H54 (cell line): Measurements from ENCODE around the gene ZNF124.
A peak's percentile ranks its signal among the peaks of the same experiment; 100 is the strongest.
"Not testable (repeated sequence)": the region's sequence is repeated elsewhere in the genome, so short reads cannot be mapped to it uniquely, and the experiment has no call there.

ENCODE experiments used
- DNase-seq: peaks from one replicate; pipeline ENCODE4 v3.0.0; 2011; ENCODE audit warnings: low spot score, mixed read lengths; ENCODE audit not compliant: insufficient read length
- FAIRE-seq: peaks from 3 replicates; lab custom pipeline; 2011; peaks lifted over from hg19 to GRCh38; lab: Jason Lieb, UNC
- POLR2A ChIP-seq: IDR thresholded peaks from 2 replicates; pipeline ENCODE4 v1.6.1; 2011; ENCODE audit warnings: low read depth, mild to moderate bottlenecking, low read length

The ZNF124 gene

DNA sequence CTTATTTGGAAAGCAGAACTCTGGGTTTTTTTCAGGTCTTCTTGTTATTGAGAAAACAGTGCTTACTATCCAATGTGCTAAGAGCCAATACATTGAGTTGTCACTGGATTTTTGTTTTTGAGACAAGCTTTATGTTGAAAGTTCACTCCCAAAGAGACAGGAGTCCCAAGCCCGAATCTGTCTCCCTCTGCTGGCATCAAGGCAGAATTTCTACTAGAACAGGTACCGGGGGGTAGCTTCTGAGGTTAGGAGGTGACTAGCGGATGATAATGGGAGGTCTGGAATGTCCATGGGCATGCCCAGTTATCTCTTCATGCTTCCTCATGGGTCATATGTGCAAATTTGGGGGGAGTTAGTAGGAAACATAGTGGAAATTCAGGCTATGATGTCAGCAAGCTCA lies 25.1 kb downstream of the ZNF124 start:
- no peak for DNase-seq
- no peak for FAIRE-seq
- no peak for TF ChIP-seq POLR2A

DNA sequence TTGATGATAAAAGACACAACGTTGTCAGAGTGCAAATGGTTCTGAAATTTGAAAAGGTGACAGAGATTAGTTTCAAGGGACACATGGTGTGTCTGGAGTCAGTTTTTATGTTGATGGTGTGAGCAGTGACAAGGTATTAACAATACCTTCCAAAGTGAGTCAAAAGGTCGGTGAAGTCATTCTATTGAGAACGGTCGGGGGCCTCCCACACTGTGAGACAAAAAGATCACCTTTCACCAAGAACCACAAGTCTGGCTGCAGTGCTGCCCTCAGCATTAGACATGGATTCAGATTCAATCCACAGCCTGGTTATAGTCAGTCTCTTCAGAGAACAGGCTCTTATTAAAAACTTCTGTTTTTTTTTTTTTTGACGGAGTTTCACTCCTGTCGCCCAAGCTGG lies 26.5 kb downstream of the ZNF124 start:
- TF ChIP-seq POLR2A = no peak
- FAIRE-seq = no peak
- DNase-seq = no peak

DNA sequence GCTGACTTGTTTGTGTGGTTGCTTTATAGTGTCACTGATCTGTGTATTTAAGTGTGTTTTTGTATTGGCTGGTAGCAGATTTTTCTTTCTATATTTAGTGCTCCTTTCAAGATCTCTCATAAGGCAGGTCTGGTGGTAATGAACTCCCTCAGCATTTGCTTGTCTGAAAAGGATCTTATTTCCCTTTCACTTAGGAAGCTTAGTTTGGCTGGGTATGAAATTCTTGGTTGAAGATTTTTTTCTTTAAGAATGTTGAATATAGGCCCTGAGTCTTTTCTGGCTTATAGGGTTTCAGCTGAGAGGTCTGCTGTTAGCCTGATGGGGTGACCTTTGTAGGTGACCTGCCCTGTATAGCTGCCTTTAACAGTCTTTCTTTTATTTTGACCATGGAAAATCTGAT lies 32.3 kb downstream of the ZNF124 start:
- not testable (repeated sequence) for DNase-seq, FAIRE-seq

DNA sequence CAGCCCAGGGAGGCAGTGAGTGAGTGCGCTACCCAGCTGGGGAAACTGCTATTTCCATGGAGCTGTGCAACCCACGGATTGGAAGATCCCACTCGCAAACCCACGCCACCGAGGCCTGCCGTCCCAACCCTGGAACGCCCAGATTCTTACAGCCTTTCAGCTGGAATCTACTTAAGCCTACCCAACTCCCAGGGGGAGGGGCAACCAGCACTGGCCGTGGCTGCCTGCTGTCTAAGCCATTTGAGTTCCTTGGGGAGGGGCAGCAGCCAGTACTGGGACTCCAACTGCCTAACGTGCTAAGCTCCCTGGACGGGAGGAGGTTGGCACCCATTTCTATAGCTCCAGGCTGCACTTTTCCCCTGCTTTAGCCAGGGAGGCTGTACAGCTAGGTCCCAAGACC lies 40.6 kb downstream of the ZNF124 start:
- FAIRE-seq (no peak), DNase-seq (no peak)
- no peak for TF ChIP-seq POLR2A

DNA sequence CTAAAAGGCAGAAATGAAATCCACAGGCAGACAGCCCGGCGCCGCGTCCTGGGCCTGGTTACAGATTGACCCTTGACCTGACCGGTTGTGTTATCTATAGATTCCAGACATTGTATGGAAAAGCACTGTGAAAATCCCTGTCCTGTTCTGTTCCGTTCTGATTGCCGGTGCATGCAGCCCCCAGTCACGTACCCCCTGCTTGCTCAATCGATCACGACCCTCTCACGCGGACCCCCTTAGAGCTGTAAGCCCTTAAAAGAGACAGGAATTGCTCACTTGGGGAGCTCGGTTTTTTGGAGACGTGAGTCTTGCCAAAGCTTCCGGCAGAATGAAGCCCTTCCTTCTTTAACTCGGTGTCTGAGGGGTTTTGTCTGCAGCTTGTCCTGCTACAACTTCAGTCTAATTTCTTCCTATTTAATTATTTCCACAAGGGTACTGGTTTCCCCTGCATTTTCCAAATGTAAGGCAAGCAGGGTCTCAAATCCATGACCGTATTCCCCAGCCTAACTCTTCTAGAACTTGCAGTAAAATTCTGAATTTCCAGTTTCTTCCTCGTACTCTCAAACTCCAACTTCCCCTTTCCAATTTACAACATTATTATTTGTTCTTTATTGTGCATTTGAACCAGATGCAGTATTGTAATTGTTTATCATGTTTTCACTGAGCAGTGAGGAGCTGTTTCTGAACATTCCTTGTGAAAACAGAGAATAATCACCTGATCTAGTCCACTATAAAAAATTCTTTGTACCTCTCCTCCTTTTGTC lies 44.1 kb downstream of the ZNF124 start:
- DNase-seq, FAIRE-seq: not testable (repeated sequence)

DNA sequence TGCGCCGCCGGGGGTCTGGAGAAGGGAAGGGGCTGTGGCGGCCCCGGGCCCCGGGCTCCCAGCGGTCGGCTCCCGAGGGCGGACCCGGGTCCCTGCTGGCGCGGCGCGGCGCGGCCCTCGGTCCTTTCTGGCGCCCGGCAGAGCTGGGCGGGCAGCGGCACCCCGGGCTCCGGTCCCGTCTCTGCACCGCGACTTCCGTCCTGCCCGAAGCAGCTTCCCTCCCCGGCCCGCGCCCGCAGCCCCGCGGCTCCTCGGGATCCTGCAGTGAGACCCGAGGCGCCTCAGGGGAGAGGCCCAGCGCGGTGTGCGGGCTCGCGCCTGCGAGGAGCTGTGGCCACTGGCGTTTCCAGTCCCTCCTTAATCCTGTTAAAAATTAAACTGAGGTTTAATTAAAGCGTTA lies 45.2 kb downstream of the ZNF124 start:
- not testable (repeated sequence) for FAIRE-seq, DNase-seq

DNA sequence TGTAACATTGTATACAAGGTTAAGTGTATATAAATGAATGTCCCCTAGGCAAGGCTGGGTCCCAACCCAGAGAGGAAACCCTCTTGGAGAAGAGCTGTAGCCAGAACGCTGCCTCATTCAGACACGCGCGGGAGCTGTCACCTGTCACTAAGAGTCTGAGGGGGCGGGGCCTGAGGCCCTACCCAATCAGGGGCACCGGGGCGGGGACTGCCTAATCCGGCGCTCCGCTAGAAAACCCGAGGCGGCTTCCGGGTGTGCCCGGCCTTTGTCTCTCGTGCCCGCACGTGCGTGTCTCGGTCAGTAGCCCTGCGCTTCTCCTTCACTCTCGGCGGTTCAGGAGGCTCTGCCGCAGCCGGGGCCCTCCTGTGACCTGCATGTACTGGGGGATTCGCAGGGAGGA lies 45.7 kb downstream of the ZNF124 start:
- DNase-seq = not testable (repeated sequence)
- peak; percentile 52 for FAIRE-seq

DNA sequence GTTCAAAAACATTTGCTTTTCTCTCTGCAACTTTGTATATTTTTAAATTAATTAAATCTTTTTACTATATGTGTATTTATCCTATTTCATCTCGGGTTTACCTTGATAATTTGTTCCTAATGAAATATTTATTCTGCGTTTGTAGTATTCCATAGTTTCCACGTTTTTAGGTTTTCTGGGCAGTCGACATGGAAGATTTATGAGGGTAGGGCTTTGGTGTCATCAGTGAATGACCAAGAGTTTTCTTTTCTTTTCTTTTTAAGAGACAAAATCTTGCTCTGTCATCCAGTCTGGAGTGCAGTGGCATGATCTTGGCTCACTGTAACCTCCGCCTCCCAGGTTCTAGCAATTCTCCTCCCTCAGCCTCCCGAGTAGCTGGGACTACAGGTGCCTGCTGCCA lies 50.4 kb downstream of the ZNF124 start:
- DNase-seq = no peak

DNA sequence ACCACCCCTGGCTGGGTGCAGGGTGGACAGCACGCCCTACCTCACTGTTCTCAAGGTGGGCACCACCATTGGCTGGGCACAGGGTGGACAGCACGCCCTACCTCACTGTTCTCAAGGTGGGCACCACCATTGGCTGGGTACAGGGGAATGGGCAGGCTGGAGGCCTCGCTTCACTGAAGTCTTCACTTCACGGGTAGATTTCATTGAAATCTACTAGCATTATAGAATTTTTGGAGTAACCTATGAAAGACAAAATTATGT lies 51.5 kb downstream of the ZNF124 start:
- FAIRE-seq, DNase-seq: not testable (repeated sequence)

More for the DNA sequence above, 50.4 kb downstream of the ZNF124 start:
- no peak for TF ChIP-seq POLR2A
- no peak for FAIRE-seq

DNA sequence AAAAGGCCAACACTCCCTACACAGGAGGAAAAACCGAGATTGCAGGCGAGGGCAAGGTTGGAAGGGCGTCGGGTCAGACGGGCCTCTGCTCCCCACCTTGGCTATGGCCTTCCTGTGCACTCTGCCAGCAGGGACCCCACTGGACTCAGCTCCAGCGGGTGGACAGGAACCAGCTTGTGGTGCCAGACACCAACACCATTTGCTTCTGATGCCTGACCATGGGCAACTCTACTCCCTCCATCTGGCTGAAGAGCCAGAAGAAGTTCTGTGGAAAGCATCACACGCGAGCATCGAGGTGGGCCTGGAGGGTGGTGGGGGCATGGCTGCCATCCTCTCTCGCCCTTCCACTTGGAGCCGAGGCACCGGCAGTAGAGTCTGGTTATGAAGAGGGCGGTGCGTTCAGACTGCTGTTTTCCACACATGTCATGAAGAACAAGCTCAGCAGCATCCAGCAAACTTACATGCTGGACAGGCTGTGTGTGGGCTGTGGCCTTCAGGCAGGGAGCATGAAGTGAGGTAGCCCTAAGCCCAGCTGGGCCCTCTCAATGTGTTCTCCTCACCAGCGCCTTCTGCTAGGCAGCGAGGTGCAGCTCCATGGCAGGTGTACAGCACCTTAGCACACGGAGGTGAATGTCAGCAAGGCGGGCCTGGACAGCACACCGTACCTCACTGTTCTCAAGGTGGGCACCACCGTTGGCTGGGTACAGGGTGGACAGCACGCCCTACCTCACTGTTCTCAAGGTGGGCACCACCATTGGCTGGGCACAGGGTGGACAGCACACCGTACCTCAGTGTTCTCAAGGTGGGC lies 52.0 kb downstream of the ZNF124 start:
- no peak for TF ChIP-seq POLR2A
- FAIRE-seq = no peak
- DNase-seq = no peak

DNA sequence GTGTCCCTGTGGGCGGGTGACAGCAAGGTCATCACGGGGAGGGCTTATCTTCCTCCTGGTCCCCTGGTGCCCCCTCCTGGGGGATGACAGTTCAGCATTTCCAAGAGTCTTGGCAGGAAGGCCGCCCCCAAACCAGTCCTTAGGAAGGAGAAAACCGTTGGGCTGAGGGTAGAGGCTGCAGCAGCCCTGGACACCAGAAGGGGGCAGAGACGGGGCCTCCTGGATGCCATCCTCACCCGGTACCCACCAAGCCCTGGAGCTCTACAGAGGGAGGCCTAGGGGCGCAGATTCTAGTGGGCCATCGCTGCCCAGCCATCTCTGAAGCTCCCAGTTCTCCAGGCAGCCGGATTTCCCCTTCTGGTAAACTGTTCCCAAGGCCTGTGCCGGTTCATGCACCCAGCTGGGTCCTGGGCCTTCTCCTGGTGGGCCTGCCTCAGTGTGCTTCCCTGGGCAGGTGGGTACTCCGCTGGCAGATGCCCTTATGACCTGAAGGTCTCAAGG lies 52.8 kb downstream of the ZNF124 start:
- FAIRE-seq (no peak), DNase-seq (no peak)
- no peak for TF ChIP-seq POLR2A

DNA sequence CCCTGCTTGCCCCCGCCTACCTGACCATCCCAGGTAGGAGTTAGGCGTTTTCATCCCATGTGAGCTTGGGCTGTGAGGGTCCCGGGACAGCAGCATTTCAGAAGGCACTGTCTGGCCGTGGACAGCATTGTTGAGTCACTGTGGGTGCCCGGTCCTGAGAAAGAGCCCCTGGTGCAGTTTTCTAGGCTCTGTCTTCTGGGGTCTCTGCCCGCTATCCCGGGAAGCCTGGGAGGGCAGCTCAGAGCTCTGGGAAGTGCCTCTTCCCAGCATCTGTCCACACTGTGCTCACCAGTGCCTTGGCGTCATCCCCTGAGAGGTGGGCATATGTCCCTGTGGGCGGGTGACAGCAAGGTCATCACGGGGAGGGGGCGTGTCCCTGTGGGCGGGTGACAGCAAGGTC lies 56.3 kb downstream of the ZNF124 start:
- no peak for DNase-seq
- FAIRE-seq = no peak
- no peak for TF ChIP-seq POLR2A

DNA sequence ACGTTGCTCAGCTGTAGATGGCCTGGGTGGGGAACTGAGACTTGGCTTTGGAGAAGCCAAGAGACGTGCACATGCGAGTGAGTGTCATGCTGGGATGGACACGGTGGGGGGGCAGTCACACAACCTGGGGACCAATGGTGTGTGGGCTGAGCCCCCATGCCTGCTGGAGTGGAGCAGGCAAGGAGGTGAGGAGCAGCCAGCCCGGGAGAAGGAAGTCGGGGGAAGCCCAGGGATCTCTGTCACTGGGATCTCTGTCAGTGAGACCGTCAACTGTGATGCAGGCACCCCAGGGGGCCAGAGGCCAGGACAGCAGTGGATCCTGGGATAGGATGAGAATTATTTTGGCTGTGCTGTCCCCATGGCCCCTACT lies 56.7 kb downstream of the ZNF124 start:
- DNase-seq = no peak
- FAIRE-seq = no peak

DNA sequence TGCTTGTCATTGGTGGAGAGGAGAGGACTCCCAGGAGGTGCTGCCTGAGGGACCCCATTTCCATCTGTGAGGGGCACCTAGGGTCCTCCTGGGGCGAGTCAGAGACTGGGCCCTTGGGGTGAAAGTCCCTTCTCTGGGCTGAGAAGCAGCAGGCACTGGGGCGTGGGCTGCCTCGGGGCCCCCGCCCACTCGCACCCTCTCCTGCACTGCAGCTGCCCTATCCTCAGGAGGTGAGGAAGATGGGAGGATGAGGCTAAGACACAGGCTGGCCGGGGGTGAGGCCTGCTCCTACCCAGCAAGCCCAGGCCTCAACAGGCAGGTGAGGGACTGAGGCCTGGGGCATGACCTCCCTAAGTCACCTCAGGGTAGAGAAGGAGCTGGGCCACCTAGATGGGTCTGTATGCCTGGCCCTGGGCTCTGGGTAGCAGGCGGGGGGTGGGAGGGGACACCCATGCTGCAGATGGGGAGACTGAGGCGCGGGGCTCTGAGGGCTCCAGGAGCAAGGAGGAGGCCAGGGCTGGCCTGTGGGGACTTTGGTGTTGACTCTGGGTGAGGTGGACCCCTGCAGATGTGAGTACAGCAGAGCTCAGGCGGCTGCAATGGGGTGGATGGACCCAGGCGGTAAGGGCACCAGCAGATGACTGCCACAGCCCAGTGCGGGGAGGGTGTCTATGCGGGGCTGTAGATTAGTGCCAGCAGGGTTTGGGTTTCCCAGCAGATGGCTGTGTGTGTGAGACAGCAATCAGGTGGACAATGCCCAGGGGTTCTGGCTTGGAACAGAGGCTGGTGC lies 57.3 kb downstream of the ZNF124 start:
- TF ChIP-seq POLR2A = no peak
- FAIRE-seq (no peak), DNase-seq (no peak)

More for the DNA sequence above, 56.7 kb downstream of the ZNF124 start:
- TF ChIP-seq POLR2A = no peak
